ENCODE data around the gene IFI27.

The IFI27 gene

GRCh38 chr14:94080621-94081385 is 29.7 kb upstream of the IFI27 start, which contains the start of the genes DDX24 and IFI27L1:
Gene DDX24 (minus strand): TSS chr14:94081202. CDS start chr14:94079742, 1,460 bp downstream.
Gene IFI27L1 (plus strand): TSS chr14:94081310. CDS start chr14:94096938, 15,628 bp downstream.
- Histone ChIP-seq H3K4me1 (ENCODE audit: control insufficient read depth in 2 of 2, insufficient read depth in 2 of 2, low read length in 2 of 2) (peaks cover 18 to 28% of the 10 kb centered on the region in 2 donors), H3K27me3 (ENCODE audit: control insufficient read depth in 2 of 2, insufficient read depth in 2 of 2, low read length in 2 of 2) (no peaks in the 10 kb centered on the region), H3K4me3 (ENCODE audit: low read length in 2 of 2) (peak within 1 kb of the TSS; percentile 93 to 95)

GRCh38 chr14:94081386-94081820 is 29.1 kb upstream of the IFI27 start:
- H3K9me3 ChIP-seq (ENCODE audit: control insufficient read depth in 2 of 2, low read length in 2 of 2) = no peaks in the 10 kb centered on the region
- peaks cover 10 to 15% of the 10 kb centered on the region in 2 donors for H3K36me3 ChIP-seq (ENCODE audit: control insufficient read depth in 2 of 2, insufficient read depth in 2 of 2, low read length in 2 of 2)
- peak overlapping the region; percentile 93 to 95 for H3K4me3 ChIP-seq (ENCODE audit: low read length in 2 of 2)
- H3K27ac ChIP-seq (ENCODE audit: low read depth in 2 of 2, low read length in 2 of 2) = peak overlapping the region; percentile 92
- no peaks in the 10 kb centered on the region for H3K27me3 ChIP-seq (ENCODE audit: control insufficient read depth in 2 of 2, insufficient read depth in 2 of 2, low read length in 2 of 2)
- H3K4me1 ChIP-seq (ENCODE audit: control insufficient read depth in 2 of 2, insufficient read depth in 2 of 2, low read length in 2 of 2) = peaks cover 18 to 28% of the 10 kb centered on the region in 2 donors
- H3K9ac ChIP-seq (ENCODE audit: low read depth in 1 of 2, low read length in 2 of 2) = peak overlapping the region; percentile 95 to 96

More at GRCh38 chr14:94080621-94081385, 29.7 kb upstream of the IFI27 start, which contains the start of the genes DDX24 and IFI27L1:
- Histone ChIP-seq H3K9ac (ENCODE audit: low read depth in 1 of 2, low read length in 2 of 2) (peak within 1 kb of the TSS; percentile 95 to 96), H3K9me3 (ENCODE audit: control insufficient read depth in 2 of 2, low read length in 2 of 2) (peaks cover 0 to 2% of the 10 kb centered on the region in 2 donors), H3K27ac (ENCODE audit: low read depth in 2 of 2, low read length in 2 of 2) (peak within 1 kb of the TSS; percentile 92), H3K36me3 (ENCODE audit: control insufficient read depth in 2 of 2, insufficient read depth in 2 of 2, low read length in 2 of 2) (peaks cover 10 to 19% of the 10 kb centered on the region in 2 donors)

GRCh38 chr14:94087891-94088290 is 22.6 kb upstream of the IFI27 start:
- H3K9me3 ChIP-seq (ENCODE audit: control insufficient read depth in 2 of 2, low read length in 2 of 2) = no peaks in the 10 kb centered on the region
- no peak overlapping the region for H3K9ac ChIP-seq (ENCODE audit: low read depth in 1 of 2, low read length in 2 of 2)
- no peaks in the 10 kb centered on the region for H3K27me3 ChIP-seq (ENCODE audit: control insufficient read depth in 2 of 2, insufficient read depth in 2 of 2, low read length in 2 of 2)
- no peak overlapping the region for H3K4me3 ChIP-seq (ENCODE audit: low read length in 2 of 2)
- H3K4me1 ChIP-seq (ENCODE audit: control insufficient read depth in 2 of 2, insufficient read depth in 2 of 2, low read length in 2 of 2) = no peaks in the 10 kb centered on the region
- H3K36me3 ChIP-seq (ENCODE audit: control insufficient read depth in 2 of 2, insufficient read depth in 2 of 2, low read length in 2 of 2) = no peaks in the 10 kb centered on the region
- no peak overlapping the region for H3K27ac ChIP-seq (ENCODE audit: low read depth in 2 of 2, low read length in 2 of 2)

GRCh38 chr14:94088516-94088915 is 22.0 kb upstream of the IFI27 start:
- no peaks in the 10 kb centered on the region for H3K36me3 ChIP-seq (ENCODE audit: control insufficient read depth in 2 of 2, insufficient read depth in 2 of 2, low read length in 2 of 2)
- no peaks in the 10 kb centered on the region for H3K27me3 ChIP-seq (ENCODE audit: control insufficient read depth in 2 of 2, insufficient read depth in 2 of 2, low read length in 2 of 2)
- H3K4me3 ChIP-seq (ENCODE audit: low read length in 2 of 2) = no peak overlapping the region
- H3K9ac ChIP-seq (ENCODE audit: low read depth in 1 of 2, low read length in 2 of 2) = no peak overlapping the region
- H3K4me1 ChIP-seq (ENCODE audit: control insufficient read depth in 2 of 2, insufficient read depth in 2 of 2, low read length in 2 of 2) = no peaks in the 10 kb centered on the region
- no peak overlapping the region for H3K27ac ChIP-seq (ENCODE audit: low read depth in 2 of 2, low read length in 2 of 2)
- H3K9me3 ChIP-seq (ENCODE audit: control insufficient read depth in 2 of 2, low read length in 2 of 2) = no peaks in the 10 kb centered on the region

GRCh38 chr14:94089479-94089878 is 21.1 kb upstream of the IFI27 start:
- Histone ChIP-seq H3K36me3 (ENCODE audit: control insufficient read depth in 2 of 2, insufficient read depth in 2 of 2, low read length in 2 of 2) (no peaks in the 10 kb centered on the region), H3K9ac (ENCODE audit: low read depth in 1 of 2, low read length in 2 of 2) (no peak overlapping the region), H3K4me1 (ENCODE audit: control insufficient read depth in 2 of 2, insufficient read depth in 2 of 2, low read length in 2 of 2) (no peaks in the 10 kb centered on the region), H3K27ac (ENCODE audit: low read depth in 2 of 2, low read length in 2 of 2) (no peak overlapping the region), H3K4me3 (ENCODE audit: low read length in 2 of 2) (no peak overlapping the region), H3K9me3 (ENCODE audit: control insufficient read depth in 2 of 2, low read length in 2 of 2) (no peaks in the 10 kb centered on the region), H3K27me3 (ENCODE audit: control insufficient read depth in 2 of 2, insufficient read depth in 2 of 2, low read length in 2 of 2) (no peaks in the 10 kb centered on the region)

- no peaks in the 10 kb centered on the region for H3K9me3 ChIP-seq (ENCODE audit: control insufficient read depth in 2 of 2, low read length in 2 of 2)
- no peaks in the 10 kb centered on the region for H3K4me1 ChIP-seq (ENCODE audit: control insufficient read depth in 2 of 2, insufficient read depth in 2 of 2, low read length in 2 of 2)
- no peak overlapping the region for H3K4me3 ChIP-seq (ENCODE audit: low read length in 2 of 2)
- peaks cover 3 to 8% of the 10 kb centered on the region in 2 donors for H3K36me3 ChIP-seq (ENCODE audit: control insufficient read depth in 2 of 2, insufficient read depth in 2 of 2, low read length in 2 of 2)
- no peaks in the 10 kb centered on the region for H3K27me3 ChIP-seq (ENCODE audit: control insufficient read depth in 2 of 2, insufficient read depth in 2 of 2, low read length in 2 of 2)
- H3K9ac ChIP-seq (ENCODE audit: low read depth in 1 of 2, low read length in 2 of 2) = no peak overlapping the region
- H3K27ac ChIP-seq (ENCODE audit: low read depth in 2 of 2, low read length in 2 of 2) = no peak overlapping the region
Observed at GRCh38 chr14:94093418-94093817, 17.1 kb upstream of the IFI27 start.

- Histone ChIP-seq H3K9ac (ENCODE audit: low read depth in 1 of 2, low read length in 2 of 2) (no peak overlapping the region), H3K27me3 (ENCODE audit: control insufficient read depth in 2 of 2, insufficient read depth in 2 of 2, low read length in 2 of 2) (no peaks in the 10 kb centered on the region), H3K9me3 (ENCODE audit: control insufficient read depth in 2 of 2, low read length in 2 of 2) (no peaks in the 10 kb centered on the region), H3K36me3 (ENCODE audit: control insufficient read depth in 2 of 2, insufficient read depth in 2 of 2, low read length in 2 of 2) (peaks cover 3 to 8% of the 10 kb centered on the region in 2 donors), H3K4me1 (ENCODE audit: control insufficient read depth in 2 of 2, insufficient read depth in 2 of 2, low read length in 2 of 2) (peaks cover 0 to 1% of the 10 kb centered on the region in 2 donors), H3K4me3 (ENCODE audit: low read length in 2 of 2) (no peak overlapping the region), H3K27ac (ENCODE audit: low read depth in 2 of 2, low read length in 2 of 2) (no peak overlapping the region)
Observed at GRCh38 chr14:94097091-94097490, 13.4 kb upstream of the IFI27 start.

GRCh38 chr14:94098326-94098992 is 12.1 kb upstream of the IFI27 start:
- Histone ChIP-seq H3K4me3 (ENCODE audit: low read length in 2 of 2) (no peak overlapping the region), H3K27me3 (ENCODE audit: control insufficient read depth in 2 of 2, insufficient read depth in 2 of 2, low read length in 2 of 2) (no peaks in the 10 kb centered on the region), H3K9me3 (ENCODE audit: control insufficient read depth in 2 of 2, low read length in 2 of 2) (no peaks in the 10 kb centered on the region), H3K36me3 (ENCODE audit: control insufficient read depth in 2 of 2, insufficient read depth in 2 of 2, low read length in 2 of 2) (peaks cover 3 to 8% of the 10 kb centered on the region in 2 donors), H3K27ac (ENCODE audit: low read depth in 2 of 2, low read length in 2 of 2) (no peak overlapping the region), H3K4me1 (ENCODE audit: control insufficient read depth in 2 of 2, insufficient read depth in 2 of 2, low read length in 2 of 2) (peaks cover 0 to 15% of the 10 kb centered on the region in 2 donors), H3K9ac (ENCODE audit: low read depth in 1 of 2, low read length in 2 of 2) (no peak overlapping the region)

- no peak overlapping the region for H3K4me3 ChIP-seq (ENCODE audit: low read length in 2 of 2)
- no peak overlapping the region for H3K27ac ChIP-seq (ENCODE audit: low read depth in 2 of 2, low read length in 2 of 2)
- no peaks in the 10 kb centered on the region for H3K27me3 ChIP-seq (ENCODE audit: control insufficient read depth in 2 of 2, insufficient read depth in 2 of 2, low read length in 2 of 2)
- peaks cover 0 to 19% of the 10 kb centered on the region in 2 donors for H3K4me1 ChIP-seq (ENCODE audit: control insufficient read depth in 2 of 2, insufficient read depth in 2 of 2, low read length in 2 of 2)
- peaks cover 3 to 8% of the 10 kb centered on the region in 2 donors for H3K36me3 ChIP-seq (ENCODE audit: control insufficient read depth in 2 of 2, insufficient read depth in 2 of 2, low read length in 2 of 2)
- no peak overlapping the region for H3K9ac ChIP-seq (ENCODE audit: low read depth in 1 of 2, low read length in 2 of 2)
- H3K9me3 ChIP-seq (ENCODE audit: control insufficient read depth in 2 of 2, low read length in 2 of 2) = no peaks in the 10 kb centered on the region
Observed at GRCh38 chr14:94099006-94099405, 11.5 kb upstream of the IFI27 start.

GRCh38 chr14:94100847-94101246 is 9.7 kb upstream of the IFI27 start:
- H3K9ac ChIP-seq (ENCODE audit: low read depth in 1 of 2, low read length in 2 of 2) = no peak overlapping the region
- no peak overlapping the region for H3K27ac ChIP-seq (ENCODE audit: low read depth in 2 of 2, low read length in 2 of 2)
- H3K36me3 ChIP-seq (ENCODE audit: control insufficient read depth in 2 of 2, insufficient read depth in 2 of 2, low read length in 2 of 2) = peaks cover 3 to 5% of the 10 kb centered on the region in 2 donors
- no peak overlapping the region for H3K4me3 ChIP-seq (ENCODE audit: low read length in 2 of 2)
- H3K4me1 ChIP-seq (ENCODE audit: control insufficient read depth in 2 of 2, insufficient read depth in 2 of 2, low read length in 2 of 2) = peaks cover 0 to 19% of the 10 kb centered on the region in 2 donors
- H3K27me3 ChIP-seq (ENCODE audit: control insufficient read depth in 2 of 2, insufficient read depth in 2 of 2, low read length in 2 of 2) = no peaks in the 10 kb centered on the region
- no peaks in the 10 kb centered on the region for H3K9me3 ChIP-seq (ENCODE audit: control insufficient read depth in 2 of 2, low read length in 2 of 2)

Data from mucosa of rectum (tissue), 2 donors.